PC-3 (cell line): ENCODE measurements around the gene CD248. TPM values are rescaled to one million over a fixed set of nuclear protein-coding genes. Genes with fewer than 3 reads are reported as not detected.

Experiments
- ATAC-seq: fragments of 200-7000 bp; cut with Tn5 transposase; 2 replicates; pipeline ENCODE4 v1.9.1; 2020; ENCODE audit warnings: mild to moderate bottlenecking, moderate library complexity
- BruUV-seq: library from RNA; stranded (reverse); fragments of 400-500 nt; replicated peaks from 2 replicates; lab custom pipeline; 2021; lab: Mats Ljungman, UMichigan
- CTCF ChIA-PET: fragments of 300-600 bp; sonication (Branson Sonifier 250); formaldehyde crosslinking; loops from one replicate; lab custom pipeline; 2022; ENCODE audit warnings: antibody characterized with exemption; lab: Charles Lee
- POLR2A ChIA-PET: fragments of 300-600 bp; sonication (Branson Sonifier 250); formaldehyde crosslinking; loops from one replicate; lab custom pipeline; 2022; ENCODE audit warnings: antibody characterized with exemption; ENCODE audit not compliant: unreplicated experiment; lab: Charles Lee
- DNase-seq: peaks from one replicate; pipeline ENCODE4 v3.0.0-alpha.2; 2015
- H2AFZ ChIP-seq: fragments of 300-600 bp; sonication (generic); 2 replicates; pipeline ENCODE4 v1.6.0; 2016; ENCODE audit warnings: antibody characterized with exemption, low read length
- H3F3A ChIP-seq: fragments of 300-600 bp; sonication (generic); one replicate; pipeline ENCODE4 v1.6.0; 2017; ENCODE audit warnings: antibody characterized with exemption, low read length, control low read depth, mild to moderate bottlenecking; ENCODE audit not compliant: unreplicated experiment
- H3K27ac ChIP-seq: fragments of 300-600 bp; sonication (generic); 2 replicates; pipeline ENCODE4 v1.5.1; 2016; ENCODE audit warnings: mild to moderate bottlenecking, low read length
- H3K27me3 ChIP-seq: fragments of 300-600 bp; sonication (generic); 2 replicates; pipeline ENCODE4 v1.6.1; 2016; ENCODE audit warnings: low read length, mixed read lengths
- H3K36me3 ChIP-seq: fragments of 300-600 bp; sonication (generic); 2 replicates; pipeline ENCODE4 v1.6.1; 2016; ENCODE audit warnings: low read depth, mixed run types, low read length, mixed read lengths
- H3K4me1 ChIP-seq: fragments of 300-600 bp; sonication (generic); 2 replicates; pipeline ENCODE4 v1.5.1; 2016; ENCODE audit warnings: low read length; ENCODE audit not compliant: insufficient read depth
- H3K4me2 ChIP-seq: fragments of 300-600 bp; sonication (generic); 2 replicates; pipeline ENCODE4 v1.6.0; 2016; ENCODE audit warnings: low read length
- H3K4me3 ChIP-seq: fragments of 300-600 bp; sonication (generic); 2 replicates; pipeline ENCODE4 v1.5.1; 2016; ENCODE audit warnings: mild to moderate bottlenecking, low read length, mixed read lengths
- H3K79me2 ChIP-seq: fragments of 300-600 bp; sonication (generic); 2 replicates; pipeline ENCODE4 v1.6.1; 2017; ENCODE audit warnings: low read length, mixed read lengths
- H3K9ac ChIP-seq: fragments of 300-600 bp; sonication (generic); 2 replicates; pipeline ENCODE4 v1.6.0; 2016; ENCODE audit warnings: mild to moderate bottlenecking, low read length
- H3K9me2 ChIP-seq: fragments of 300-600 bp; sonication (generic); replicated peaks from 2 replicates; pipeline ENCODE4 v1.6.1; 2016; ENCODE audit warnings: mixed run types, low read length, mixed read lengths
- H3K9me3 ChIP-seq: fragments of 300-600 bp; sonication (generic); 2 replicates; pipeline ENCODE4 v1.6.1; 2016; ENCODE audit warnings: low read length, mixed read lengths
- H4K20me1 ChIP-seq: fragments of 300-600 bp; sonication (generic); 2 replicates; pipeline ENCODE4 v1.6.1; 2016; ENCODE audit warnings: low read length, mixed read lengths
- EZH2 ChIP-seq: fragments of 300-600 bp; sonication (generic); IDR thresholded peaks from one replicate; pipeline ENCODE4 v1.6.1; 2017; ENCODE audit warnings: antibody characterized with exemption, mild to moderate bottlenecking, low read length; ENCODE audit not compliant: unreplicated experiment
- EZH2phosphoT487 ChIP-seq: fragments of 300-600 bp; sonication (generic); IDR thresholded peaks from 2 replicates; pipeline ENCODE4 v1.6.1; 2018; ENCODE audit warnings: mild to moderate bottlenecking, antibody characterized with exemption, low read length, borderline replicate concordance
- intact Hi-C: fragments of 100-400 bp; cut with micrococcal nuclease; formaldehyde crosslinking; loops from 2 replicates; pipeline ENCODE4 v1.9.0; 2023
- total RNA-seq: library from RNA; depleted of rRNA; stranded (reverse); fragments of >200 nt; gene quantifications from 2 replicates; pipeline ENCODE4 v1.2.3, GENCODE V29; 2014
- TF ChIP-seq, protein P1 (sequence below): fragments of 300-600 bp; sonication (generic); conservative IDR thresholded peaks from 2 replicates; pipeline ENCODE4 v1.5.1; 2017; ENCODE audit warnings: antibody characterized with exemption, low read depth, mild to moderate bottlenecking, low read length

Gene CD248
- total RNA-seq, 1 experiment from 2014 or later: not detected

DNA sequence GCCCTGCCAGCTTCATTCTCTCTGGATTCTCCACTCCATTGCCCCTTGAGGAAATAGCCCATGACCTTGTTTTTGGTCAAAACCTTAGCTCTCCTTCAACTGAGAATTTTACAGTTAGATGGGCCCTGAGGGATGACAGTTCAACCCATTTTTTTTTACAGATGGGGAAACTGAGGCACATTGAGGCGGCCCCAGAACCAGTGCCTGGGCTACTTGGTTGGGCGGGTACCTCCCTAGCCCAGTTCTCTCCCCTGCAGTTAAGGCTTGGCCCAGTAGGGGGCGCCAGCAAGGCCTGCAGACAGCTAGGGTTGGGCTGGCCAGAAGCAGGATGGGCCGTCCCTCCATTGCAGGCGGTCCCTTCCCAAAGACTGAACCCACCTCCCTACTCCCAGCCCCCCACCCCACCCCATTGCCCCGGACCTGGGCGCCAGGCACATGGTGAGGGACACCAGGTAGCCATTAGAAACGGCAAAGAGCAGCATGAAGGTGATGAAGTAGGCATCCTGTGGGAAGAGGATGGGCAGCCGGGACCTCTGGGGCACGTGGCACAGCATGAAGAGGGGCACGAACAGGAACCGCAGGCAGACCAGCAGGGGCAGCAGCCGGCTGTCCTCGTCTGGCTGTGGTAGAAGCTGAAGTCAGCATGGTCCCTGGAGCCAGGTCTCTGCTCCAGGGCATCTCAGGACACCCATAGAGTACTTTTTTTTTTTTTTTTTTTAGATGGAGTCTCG, 47.1 kb upstream of the CD248 start:
- Histone ChIP-seq H3K4me2 (no peak overlapping the region), H3K4me3 (no peak overlapping the region), H2AFZ (no peak overlapping the region), H3K27ac (no peak overlapping the region), H3F3A (no peaks in the 10 kb centered on the region), H3K9ac (no peak overlapping the region), H3K79me2 (peaks cover 9% of the 10 kb centered on the region; the same call in 1 of the 2 replicates), H3K9me3 (no peaks in the 10 kb centered on the region), H3K36me3 (peaks cover 35% of the 10 kb centered on the region), H3K4me1 (no peaks in the 10 kb centered on the region), H4K20me1 (no peaks in the 10 kb centered on the region), H3K27me3 (no peaks in the 10 kb centered on the region), H3K9me2 (no peaks in the 10 kb centered on the region)
- ChIA-PET CTCF (interaction anchor here (0.5 to 1.0 kb wide), 2 partner anchors 14 to 128 kb away, joined by 3 read pairs; no protein-coding TSS in a partner anchor), POLR2A (no interaction called here)
- no TSS peak for BruUV-seq
- TF ChIP-seq, protein P1, sequence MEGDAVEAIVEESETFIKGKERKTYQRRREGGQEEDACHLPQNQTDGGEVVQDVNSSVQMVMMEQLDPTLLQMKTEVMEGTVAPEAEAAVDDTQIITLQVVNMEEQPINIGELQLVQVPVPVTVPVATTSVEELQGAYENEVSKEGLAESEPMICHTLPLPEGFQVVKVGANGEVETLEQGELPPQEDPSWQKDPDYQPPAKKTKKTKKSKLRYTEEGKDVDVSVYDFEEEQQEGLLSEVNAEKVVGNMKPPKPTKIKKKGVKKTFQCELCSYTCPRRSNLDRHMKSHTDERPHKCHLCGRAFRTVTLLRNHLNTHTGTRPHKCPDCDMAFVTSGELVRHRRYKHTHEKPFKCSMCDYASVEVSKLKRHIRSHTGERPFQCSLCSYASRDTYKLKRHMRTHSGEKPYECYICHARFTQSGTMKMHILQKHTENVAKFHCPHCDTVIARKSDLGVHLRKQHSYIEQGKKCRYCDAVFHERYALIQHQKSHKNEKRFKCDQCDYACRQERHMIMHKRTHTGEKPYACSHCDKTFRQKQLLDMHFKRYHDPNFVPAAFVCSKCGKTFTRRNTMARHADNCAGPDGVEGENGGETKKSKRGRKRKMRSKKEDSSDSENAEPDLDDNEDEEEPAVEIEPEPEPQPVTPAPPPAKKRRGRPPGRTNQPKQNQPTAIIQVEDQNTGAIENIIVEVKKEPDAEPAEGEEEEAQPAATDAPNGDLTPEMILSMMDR: peak; percentile 90
- no peak for TF ChIP-seq EZH2phosphoT487
- peak; percentile 55 for ATAC-seq
- peak; percentile 71 for DNase-seq
- intact Hi-C loops: no loop called here

GRCh38 chr11:66363187-66363601, 46.4 kb upstream of the CD248 start:
- ATAC-seq (no peak), DNase-seq (no peak)
- no peak overlapping the region for H3K4me2 ChIP-seq
- CTCF ChIA-PET: no interaction called here
- H3K79me2 ChIP-seq: 0 out of 2 replicates have a peak, but pooled peaks cover 1% of the 10 kb centered on the region
- H3K27me3 ChIP-seq: no peaks in the 10 kb centered on the region
- BruUV-seq: no TSS peak
- POLR2A ChIA-PET: no interaction called here
- peaks cover 28% of the 10 kb centered on the region for H3K36me3 ChIP-seq
- H3K9ac ChIP-seq: no peak overlapping the region
- TF ChIP-seq, protein P1: no peak
- TF ChIP-seq EZH2: no peak
- TF ChIP-seq EZH2phosphoT487: no peak
- intact Hi-C loops: no loop called here
- H3K27ac ChIP-seq: no peak overlapping the region
- H3K4me3 ChIP-seq: no peak overlapping the region
- no peaks in the 10 kb centered on the region for H3K4me1 ChIP-seq
- H3K9me3 ChIP-seq: no peaks in the 10 kb centered on the region
- no peaks in the 10 kb centered on the region for H4K20me1 ChIP-seq
- H3K9me2 ChIP-seq: no peaks in the 10 kb centered on the region
- no peak overlapping the region for H2AFZ ChIP-seq
- peaks cover 6% of the 10 kb centered on the region for H3F3A ChIP-seq

DNA sequence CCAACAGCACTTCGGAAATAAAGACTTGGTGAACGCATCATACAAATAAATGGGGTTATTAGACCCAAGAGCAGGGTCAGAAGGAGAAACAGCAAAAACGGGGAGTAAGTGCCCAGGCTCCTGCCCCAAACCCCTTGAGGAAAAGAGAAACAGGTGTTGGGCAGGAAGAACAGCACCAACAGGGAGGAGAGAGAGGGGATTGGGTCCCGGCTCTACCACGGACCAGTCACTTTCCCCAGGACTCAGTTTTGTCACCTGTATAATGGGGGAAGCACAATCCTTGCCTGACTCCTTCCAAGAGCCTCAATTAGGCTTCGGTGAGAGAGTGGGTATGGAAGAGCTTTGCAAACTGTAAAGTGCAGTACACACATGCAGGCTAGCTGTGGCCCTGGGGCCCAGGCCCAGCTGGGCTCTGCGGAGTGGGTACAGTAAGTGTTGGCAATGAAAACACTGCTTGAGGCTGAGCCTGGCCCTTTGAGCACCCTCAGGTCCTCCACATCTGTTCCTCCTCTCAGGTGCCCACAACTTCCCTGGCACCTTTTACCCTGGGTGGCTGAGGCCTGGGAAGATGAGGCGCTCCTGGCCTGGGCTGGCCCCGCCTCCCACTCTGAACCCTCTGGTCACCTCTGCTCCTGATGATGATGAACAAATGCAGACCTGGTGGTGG, 45.8 kb upstream of the CD248 start:
- Histone ChIP-seq H3F3A (peaks cover 6% of the 10 kb centered on the region), H4K20me1 (no peaks in the 10 kb centered on the region), H3K9ac (no peak overlapping the region), H3K9me2 (no peaks in the 10 kb centered on the region), H3K4me3 (no peak overlapping the region), H3K4me2 (no peak overlapping the region), H3K79me2 (no peaks in the 10 kb centered on the region), H3K4me1 (no peaks in the 10 kb centered on the region), H3K27ac (no peak overlapping the region), H2AFZ (no peak overlapping the region), H3K27me3 (no peaks in the 10 kb centered on the region), H3K9me3 (no peaks in the 10 kb centered on the region), H3K36me3 (peaks cover 22% of the 10 kb centered on the region)
- TF ChIP-seq EZH2 (no peak), EZH2phosphoT487 (no peak)
- TF ChIP-seq, protein P1: no peak
- DNase-seq: no peak
- intact Hi-C loops: no loop called here
- ATAC-seq: no peak
- ChIA-PET CTCF (no interaction called here), POLR2A (no interaction called here)
- BruUV-seq: no TSS peak
